ENCODE measurements around the gene APPL2.
"Not testable (repeated sequence)": the region's sequence is repeated elsewhere in the genome, so short reads cannot be mapped to it uniquely, and the experiment has no call there.

Gene APPL2

DNA sequence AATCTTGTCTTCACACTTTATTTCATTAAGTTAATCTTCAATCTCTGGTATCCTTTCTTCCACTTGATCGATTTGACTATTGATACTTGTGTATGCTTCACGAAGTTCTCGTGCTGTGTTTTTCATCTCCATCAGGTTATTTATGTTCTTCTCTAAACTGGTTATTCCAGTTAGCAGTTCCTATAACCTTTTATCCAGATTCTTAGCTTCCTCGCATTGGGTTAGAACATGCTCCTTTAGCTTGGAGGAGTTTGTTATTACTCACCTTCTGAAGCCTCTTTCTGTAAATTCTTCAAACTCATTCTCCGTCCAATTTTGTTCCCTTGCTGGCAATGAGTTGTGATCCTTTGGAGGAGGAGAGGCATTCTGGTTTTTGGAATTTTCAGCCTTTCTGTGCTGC lies 52.0 kb downstream of the APPL2 start:
- not testable (repeated sequence) for DNase-seq

DNA sequence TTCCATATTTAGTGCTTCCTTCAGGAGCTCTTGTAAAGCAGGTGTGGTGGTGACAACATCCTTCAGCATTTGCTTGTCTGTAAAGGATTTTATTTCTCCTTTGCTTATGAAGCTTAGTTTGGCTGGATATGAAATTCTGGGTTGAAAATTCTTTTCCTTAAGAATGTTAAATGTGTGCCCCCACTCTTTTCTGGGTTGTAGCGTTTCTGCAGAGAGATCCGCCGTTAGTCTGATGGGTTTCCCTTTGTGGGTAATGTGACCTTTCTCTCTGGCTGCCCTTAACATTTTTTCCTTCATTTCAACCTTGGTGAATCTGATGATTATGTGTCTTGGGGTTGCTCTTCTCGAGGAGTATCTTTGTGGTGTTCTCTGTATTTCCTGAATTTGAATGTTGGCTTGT lies 52.6 kb downstream of the APPL2 start:
- DNase-seq = not testable (repeated sequence)

DNA sequence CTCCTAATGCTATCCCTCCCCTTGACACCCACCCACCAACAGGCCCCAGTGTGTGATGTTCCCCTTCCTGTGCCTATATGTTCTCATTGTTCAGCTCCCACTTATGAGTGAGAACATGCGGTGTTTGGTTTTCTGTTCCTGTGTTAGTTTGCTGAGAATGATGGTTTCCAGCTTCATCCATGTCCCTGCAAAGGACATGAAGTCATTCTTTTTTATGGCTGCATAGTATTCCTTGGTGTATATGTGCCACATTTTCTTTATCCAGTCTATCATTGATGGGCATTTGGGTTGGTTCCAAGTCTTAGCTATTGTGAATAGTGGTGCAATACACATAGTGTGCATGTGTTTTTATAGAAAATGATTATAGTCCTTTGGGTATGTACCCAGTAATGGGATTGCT lies 56.9 kb downstream of the APPL2 start:
- not testable (repeated sequence) for DNase-seq

DNA sequence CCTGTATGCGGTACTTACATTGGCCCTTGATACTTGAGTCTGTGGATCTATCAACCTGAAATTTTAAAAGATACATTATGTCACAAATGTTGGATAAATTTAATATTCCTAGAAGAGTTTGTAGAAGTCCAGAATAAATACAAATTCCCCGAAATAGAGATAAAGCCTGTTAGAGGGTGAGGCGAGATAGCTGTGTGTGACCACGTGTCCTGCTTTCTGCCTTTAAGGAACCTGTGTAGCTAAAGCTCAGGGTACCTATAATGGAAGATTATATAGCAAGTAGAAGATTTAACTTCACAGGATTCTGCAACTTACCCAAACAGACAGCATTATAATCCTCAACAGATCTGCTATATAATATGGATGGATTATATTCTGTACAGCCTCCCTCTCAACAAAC lies 58.8 kb downstream of the APPL2 start:
- DNase-seq = no peak

DNA sequence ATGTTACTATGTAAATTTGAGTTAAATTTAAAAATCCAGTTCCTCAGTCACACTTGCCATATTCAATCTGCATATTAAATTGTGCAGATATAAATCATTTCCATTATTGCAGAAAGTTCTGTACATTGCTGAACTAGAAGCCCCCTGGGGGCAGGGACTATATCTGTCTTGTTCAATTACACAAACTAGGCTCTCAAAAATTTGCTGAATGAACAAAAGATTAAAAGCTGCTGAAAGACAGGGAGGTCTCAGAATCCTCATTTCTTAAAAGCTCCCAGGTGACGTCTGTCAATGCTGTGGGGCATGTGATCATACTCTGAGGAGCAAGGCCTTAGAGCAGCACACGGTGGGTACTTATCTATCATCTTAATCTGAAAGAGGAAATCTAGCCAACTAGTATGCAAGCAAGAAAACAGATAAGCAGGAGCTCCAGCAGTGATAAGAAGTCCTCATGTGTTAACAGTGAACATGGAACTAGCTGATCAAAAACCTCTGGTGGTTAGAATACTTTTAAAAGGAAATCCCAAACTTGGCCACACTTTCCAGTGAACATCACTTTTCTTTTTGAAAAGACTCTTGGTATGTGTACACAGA lies 60.5 kb downstream of the APPL2 start:
- no peak for DNase-seq

DNA sequence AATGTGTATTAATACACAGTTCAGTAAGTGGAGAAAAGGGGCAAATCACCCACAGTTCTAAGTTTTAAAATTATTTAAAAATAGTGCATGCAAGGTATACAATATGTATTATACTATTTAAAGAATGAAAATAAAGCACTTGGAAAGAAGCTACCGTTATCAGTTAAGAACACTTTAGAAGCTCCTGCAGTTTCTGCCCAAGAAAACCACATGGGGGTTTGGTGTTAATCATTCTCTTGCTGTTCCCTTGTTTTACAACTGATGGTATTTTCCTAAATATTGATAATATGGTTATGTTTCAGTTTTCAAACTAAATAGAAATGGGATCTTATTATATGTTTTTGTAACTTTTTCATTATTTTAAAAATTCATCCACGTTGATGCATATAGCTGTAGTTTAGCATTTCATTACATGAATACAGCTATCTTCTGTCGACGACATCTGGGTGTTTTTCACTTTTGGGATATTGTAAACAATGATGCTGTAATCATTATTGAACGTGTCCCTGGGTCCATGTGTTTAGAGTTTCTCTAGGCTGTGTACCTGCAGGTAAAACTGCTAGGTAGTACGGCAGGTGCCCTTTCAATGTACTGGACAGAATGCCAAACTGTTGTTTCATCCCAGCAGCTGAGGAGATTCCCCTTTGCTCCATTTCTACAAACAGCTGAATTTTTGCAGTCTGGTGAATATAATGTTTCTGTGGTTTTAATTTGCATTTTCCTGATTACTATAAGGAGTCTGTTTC lies 64.1 kb downstream of the APPL2 start:
- no peak for DNase-seq

DNA sequence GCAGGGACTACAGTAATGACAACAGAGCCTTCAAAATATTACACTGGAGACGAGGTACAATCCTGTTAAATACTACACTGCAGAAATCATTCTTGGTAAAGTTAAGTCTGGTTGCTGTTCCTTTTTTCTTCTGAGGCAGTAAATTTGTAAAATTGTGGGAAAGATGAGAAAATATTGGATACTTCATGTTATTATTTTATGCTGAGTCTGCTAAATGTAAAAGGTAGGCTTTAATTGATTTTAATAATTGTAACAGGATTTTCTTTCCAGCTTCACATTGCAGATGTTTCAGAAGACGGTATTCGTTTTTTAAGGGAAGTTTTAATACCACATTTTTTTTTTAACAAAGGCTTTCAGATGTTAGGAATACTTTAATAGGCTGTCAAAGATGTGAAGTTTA lies 65.8 kb downstream of the APPL2 start:
- DNase-seq = no peak

DNA sequence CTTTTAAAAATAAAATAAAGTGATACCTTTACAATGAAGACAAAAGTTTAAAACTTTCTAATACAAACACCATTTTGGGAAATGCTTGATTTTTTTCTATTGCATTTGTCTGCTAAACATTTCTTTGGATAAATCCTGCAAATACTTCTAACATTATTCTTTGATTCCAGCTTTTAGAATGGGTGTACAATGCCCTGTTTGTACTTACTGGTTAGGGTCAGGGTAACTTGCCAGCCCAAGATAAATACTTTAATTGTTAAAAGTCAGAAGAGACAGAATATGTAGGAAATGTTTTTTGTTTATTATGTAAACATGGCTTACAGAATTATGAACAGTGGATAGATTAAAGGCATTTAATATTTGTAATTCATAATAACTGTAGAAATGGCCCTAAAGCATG lies 68.0 kb downstream of the APPL2 start:
- no peak for DNase-seq

DNA sequence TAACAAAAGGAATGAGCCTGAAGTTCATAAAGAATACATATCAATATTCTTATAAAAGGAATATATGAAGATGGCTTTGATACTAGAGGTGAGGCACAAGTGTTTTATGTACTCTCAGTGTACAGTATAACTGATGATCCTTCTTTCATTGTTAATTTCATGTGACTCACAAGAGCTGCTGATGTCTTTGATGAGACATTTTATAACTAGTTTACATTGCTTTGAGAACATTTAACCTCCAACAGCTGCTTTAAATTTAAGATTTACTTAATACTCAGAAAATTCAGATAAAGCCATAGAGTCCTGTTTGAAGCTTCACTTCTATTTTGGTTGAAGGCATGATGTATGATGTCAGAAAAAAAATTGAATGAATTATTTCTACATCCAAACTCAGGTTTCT lies 68.6 kb downstream of the APPL2 start:
- no peak for DNase-seq

DNA sequence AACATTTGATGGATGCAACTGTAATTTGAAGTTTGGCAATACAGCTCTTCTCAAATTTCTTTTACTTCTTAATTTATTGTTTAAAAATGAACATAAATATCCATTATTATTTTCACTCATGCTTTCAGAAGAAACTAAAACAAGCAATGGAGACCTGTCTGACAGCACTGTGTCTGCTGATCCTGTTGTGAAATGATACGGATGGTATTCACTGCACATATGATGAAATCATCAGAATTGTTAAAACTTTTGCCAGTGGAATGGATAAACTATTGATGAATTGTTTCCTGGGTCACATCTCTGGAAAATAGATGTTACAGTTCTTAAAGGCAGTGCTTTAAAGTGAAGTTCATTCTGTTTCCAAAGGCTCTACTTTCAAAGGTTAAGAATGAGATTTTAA lies 69.2 kb downstream of the APPL2 start:
- no peak for DNase-seq

DNA sequence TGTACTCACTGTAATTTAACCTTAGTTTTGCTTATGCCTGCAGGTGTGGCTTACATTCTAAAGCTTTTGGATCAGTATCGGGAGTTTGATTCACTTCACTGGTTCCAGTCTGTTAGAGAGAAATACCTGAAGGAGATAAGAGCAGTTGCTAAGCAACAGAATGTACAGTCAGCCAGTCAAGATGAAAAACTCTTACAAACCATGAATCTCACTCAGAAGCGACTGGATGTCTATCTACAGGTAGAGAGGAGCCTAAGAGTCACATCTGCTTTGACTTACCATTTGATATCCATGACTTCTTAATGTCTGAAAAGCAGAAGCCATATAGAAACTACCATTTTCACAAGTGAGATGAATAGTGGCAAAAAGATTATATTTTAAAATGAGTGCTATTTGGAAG lies 71.9 kb downstream of the APPL2 start:
- no peak for DNase-seq

DNA sequence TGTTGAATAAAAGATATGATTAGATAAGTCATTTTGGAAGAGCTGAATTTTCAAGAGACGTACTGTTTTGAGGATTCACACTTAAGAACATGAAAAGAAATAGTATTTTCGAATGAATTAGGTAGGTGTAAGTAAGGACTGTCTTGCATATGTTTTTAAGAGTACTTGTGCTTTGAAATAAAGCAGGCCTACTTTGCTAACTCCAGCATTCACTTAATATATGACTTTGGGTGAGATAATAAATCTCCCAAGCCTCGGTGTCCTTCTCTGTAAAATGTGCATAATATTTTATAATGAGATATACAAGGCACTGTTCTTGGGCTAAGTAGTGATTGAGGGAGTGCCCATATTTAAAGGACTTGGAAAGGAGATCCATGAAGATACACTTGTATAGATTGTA lies 73.8 kb downstream of the APPL2 start:
- DNase-seq = no peak

DNA sequence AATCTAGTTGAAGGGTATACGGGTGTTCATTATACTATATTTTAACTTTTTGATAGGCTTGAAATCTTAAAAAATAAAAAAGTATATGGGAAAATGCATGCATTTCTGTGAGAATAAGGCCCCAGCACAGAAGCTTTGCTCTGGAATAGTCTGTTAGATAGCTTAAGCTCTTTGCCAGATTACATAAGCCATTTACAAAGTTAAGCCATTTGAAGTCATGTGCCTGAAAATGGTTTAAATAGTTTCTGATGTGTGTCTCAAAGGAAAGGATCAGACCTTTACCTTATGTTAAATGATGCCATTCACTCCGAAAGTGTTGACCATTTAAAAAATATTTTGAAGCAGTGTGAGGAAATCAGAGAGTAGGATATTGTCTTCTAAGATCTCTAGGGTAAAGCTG lies 77.1 kb downstream of the APPL2 start:
- no peak for DNase-seq

DNA sequence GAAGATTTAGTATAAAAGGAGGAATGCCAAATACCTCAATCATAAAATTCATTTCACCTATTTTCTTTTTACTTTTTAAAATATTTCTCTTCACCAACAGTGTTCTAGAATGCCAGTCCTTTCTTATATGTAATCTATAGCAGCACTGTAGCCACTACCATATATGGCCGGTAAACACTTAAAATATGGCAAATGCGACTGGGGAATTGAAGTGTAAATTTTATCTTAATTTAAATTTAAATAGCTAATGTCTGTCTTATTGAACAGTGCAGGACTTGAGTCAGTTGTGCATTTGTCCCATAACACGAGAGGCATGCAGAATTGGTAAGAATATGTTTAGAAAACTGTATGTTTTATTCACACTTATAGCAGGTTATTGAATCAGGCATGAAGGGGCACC lies 78.4 kb downstream of the APPL2 start:
- DNase-seq = no peak

DNA sequence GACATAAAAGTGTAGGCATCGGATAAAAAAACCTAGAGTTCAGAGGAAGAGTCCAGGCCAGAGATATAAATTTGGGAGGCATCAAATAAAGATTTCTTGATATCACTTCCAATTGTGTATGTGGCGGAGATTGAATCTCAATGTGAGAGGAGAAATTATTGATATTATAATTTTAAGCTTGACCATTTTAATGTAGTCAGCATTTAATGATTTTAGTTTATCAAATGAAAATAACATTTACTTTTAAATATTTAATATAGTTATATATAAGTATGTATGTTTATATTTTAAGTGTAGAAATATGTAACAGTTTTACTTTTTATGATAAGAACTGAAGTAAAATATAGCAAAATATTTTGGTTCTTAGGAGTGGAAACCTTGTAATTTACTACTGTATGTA lies 79.7 kb downstream of the APPL2 start:
- no peak for DNase-seq

DNA sequence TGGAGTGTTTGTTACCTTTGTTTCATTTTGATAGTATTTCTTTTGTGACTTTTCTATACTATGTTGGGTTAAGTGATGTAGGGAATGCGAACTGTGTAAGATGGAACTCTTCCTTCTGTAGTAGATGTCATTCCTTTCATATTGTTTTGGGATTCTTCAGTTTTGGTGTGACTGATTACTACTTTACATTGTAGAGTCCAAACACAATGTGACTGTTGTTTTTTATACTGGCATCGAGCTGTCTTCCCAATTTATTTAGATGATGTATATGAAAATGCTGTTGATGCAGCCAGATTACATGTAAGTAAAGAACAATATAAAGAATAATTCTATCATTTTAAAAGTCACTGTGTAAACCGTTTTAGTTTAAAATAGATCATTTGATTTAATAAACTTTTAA lies 93.7 kb downstream of the APPL2 start:
- DNase-seq = no peak

DNA sequence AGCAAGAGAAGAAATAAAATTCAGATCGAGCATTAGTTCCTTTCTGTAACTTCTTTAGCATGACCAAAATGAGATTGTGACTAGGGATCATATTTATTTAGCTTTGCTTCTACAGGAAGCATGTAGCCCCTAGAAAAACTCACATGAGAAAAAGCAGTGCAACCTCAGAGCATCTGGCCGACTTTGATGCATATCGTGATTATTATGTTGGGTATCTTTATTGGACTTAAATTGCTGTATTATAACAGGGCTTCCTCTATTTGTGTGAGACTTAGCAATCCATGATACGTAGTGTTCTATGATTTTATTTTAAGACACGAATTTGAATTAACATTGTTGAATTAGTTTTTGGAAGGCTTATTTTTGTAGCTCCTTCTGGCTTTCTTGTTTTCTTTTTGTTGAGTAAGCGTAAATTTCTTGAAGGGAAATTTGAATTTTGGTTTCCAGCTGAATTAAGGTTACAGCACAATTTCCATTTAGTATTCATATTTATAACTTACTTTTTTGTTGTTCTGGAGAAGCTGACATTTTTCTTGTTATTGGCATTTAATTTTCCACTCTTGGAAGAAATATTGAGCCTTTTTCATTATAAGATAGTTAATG lies 94.6 kb downstream of the APPL2 start:
- DNase-seq = no peak

DNA sequence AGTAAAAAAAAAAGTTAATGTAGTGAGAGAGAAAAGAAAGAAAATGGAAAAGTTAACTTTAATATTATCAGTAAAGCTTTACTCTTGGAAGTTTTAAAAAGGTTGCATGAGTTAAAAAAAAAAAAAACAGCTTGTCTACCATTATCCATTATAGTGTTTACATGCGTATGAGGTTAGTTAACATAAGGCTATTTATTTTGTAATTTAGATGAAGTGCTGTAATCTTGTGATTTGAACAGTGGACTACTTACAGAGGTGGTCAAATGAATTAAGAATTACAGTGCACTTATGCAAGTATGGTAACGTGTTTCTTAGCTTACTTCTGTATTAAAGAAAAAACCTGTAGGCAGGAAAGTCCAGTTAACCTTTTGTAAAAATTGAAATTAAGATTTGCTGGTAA lies 97.7 kb downstream of the APPL2 start:
- no peak for DNase-seq

All from suppressor macrophage (primary cell).